ENCODE results near the gene TMEM219.

TMEM219 gene

GRCh38 chr16:29925105-29925756, 36.6 kb upstream of the TMEM219 start (continued):
- TF ChIP-seq, protein P1, sequence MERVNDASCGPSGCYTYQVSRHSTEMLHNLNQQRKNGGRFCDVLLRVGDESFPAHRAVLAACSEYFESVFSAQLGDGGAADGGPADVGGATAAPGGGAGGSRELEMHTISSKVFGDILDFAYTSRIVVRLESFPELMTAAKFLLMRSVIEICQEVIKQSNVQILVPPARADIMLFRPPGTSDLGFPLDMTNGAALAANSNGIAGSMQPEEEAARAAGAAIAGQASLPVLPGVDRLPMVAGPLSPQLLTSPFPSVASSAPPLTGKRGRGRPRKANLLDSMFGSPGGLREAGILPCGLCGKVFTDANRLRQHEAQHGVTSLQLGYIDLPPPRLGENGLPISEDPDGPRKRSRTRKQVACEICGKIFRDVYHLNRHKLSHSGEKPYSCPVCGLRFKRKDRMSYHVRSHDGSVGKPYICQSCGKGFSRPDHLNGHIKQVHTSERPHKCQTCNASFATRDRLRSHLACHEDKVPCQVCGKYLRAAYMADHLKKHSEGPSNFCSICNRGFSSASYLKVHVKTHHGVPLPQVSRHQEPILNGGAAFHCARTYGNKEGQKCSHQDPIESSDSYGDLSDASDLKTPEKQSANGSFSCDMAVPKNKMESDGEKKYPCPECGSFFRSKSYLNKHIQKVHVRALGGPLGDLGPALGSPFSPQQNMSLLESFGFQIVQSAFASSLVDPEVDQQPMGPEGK (tag by site-specific recombination; IDR thresholded peaks at IDR 0.05) = peak; percentile 76; the same call in 1 of the 2 replicates
- TF ChIP-seq ZBTB48 (tag by site-specific recombination; IDR thresholded peaks at IDR 0.05) (0 out of 2 replicates have a peak, but pooled peaks have one; percentile 25), GLIS2 (tag by site-specific recombination; IDR thresholded peaks at IDR 0.05) (peak; percentile 72), ZBTB20 (tag by site-specific recombination; IDR thresholded peaks at IDR 0.05) (peak; percentile 63), SCRT1 (tag by site-specific recombination; IDR thresholded peaks at IDR 0.05; ENCODE audit: borderline replicate concordance) (peak; percentile 86)

GRCh38 chr16:29925781-29926710, 35.8 kb upstream of the TMEM219 start, which contains the start of gene KCTD13:
Gene KCTD13, minus strand, starts transcription at chr16:29926226. Its CDS starts 193 bp downstream, at chr16:29926033.
- Histone ChIP-seq H3K4me1 (ENCODE audit: control insufficient read depth, insufficient read depth, low read length) (peaks cover 4% of the 10 kb centered on the region; the same call in 1 of the 2 replicates), H3K9me3 (ENCODE audit: control insufficient read depth, insufficient read depth, low read depth, low read length) (no peaks in the 10 kb centered on the region), H3K36me3 (ENCODE audit: control insufficient read depth in 2 of 2, insufficient read depth in 1 of 2, low read length in 2 of 2) (peaks cover 5 to 18% of the 10 kb centered on the region in 2 experiments), H3K4me3 (ENCODE audit: low read depth, low read length) (peak within 1 kb of the TSS; percentile 97), H3K27ac (ENCODE audit: extremely low read depth, low read depth, low read length) (peak within 1 kb of the TSS; percentile 73)
- CTCF ChIA-PET = interaction anchor here (0.6 to 1.8 kb wide), 8 partner anchors 9 to 106 kb away, joined by 3 to 8 read pairs (median 4); no protein-coding TSS in a partner anchor
- POLR2A ChIA-PET = interaction anchor here (0.5 to 5.3 kb wide), 25 partner anchors 10 to 1028 kb away, joined by 3 to 58 read pairs (median 5); partner anchors contain the start of genes HIRIP3, MAZ, SEZ6L2 and TAOK2
- peak; percentile 98 for TF ChIP-seq ZXDB (tag by site-specific recombination; IDR thresholded peaks at IDR 0.05)
- TF ChIP-seq ZNF148 (tag by site-specific recombination; IDR thresholded peaks at IDR 0.05; ENCODE audit: borderline replicate concordance) = no peak
- TF ChIP-seq ZNF423 (tag by site-specific recombination; IDR thresholded peaks at IDR 0.05) = no peak
- peak; percentile 57; the same call in 1 of the 2 replicates for TF ChIP-seq MZF1 (tag by site-specific recombination; IDR thresholded peaks at IDR 0.05; ENCODE audit: borderline replicate concordance)
- no peak for TF ChIP-seq TCF7L2 (IDR thresholded peaks at IDR 0.05; ENCODE audit: borderline replicate concordance, low read depth, low read length)
- TF ChIP-seq HOXD13 (CRISPR knock-in tag; IDR thresholded peaks at IDR 0.05; ENCODE audit: borderline replicate concordance) = no peak
- 0 out of 2 replicates have a peak, but pooled peaks have one; percentile 4 for TF ChIP-seq ZNF785 (tag by site-specific recombination; IDR thresholded peaks at IDR 0.05)
- TF ChIP-seq, protein P2, sequence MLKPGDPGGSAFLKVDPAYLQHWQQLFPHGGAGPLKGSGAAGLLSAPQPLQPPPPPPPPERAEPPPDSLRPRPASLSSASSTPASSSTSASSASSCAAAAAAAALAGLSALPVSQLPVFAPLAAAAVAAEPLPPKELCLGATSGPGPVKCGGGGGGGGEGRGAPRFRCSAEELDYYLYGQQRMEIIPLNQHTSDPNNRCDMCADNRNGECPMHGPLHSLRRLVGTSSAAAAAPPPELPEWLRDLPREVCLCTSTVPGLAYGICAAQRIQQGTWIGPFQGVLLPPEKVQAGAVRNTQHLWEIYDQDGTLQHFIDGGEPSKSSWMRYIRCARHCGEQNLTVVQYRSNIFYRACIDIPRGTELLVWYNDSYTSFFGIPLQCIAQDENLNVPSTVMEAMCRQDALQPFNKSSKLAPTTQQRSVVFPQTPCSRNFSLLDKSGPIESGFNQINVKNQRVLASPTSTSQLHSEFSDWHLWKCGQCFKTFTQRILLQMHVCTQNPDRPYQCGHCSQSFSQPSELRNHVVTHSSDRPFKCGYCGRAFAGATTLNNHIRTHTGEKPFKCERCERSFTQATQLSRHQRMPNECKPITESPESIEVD (tag by site-specific recombination; IDR thresholded peaks at IDR 0.05) = no peak
- no peak for TF ChIP-seq ZNF677 (tag by site-specific recombination; IDR thresholded peaks at IDR 0.05)
- peak; percentile 71; the same call in 1 of the 2 replicates for TF ChIP-seq KLF8 (tag by site-specific recombination; IDR thresholded peaks at IDR 0.05)
- TF ChIP-seq ZNF621 (tag by site-specific recombination; IDR thresholded peaks at IDR 0.05) = no peak
- TF ChIP-seq ZNF114 (tag by site-specific recombination; IDR thresholded peaks at IDR 0.05) = no peak
- no peak for TF ChIP-seq ZNF645 (tag by site-specific recombination; IDR thresholded peaks at IDR 0.05)
- TF ChIP-seq ZNF768 (tag by site-specific recombination; IDR thresholded peaks at IDR 0.05) = no peak
- peak; percentile 93 for TF ChIP-seq SP2 (tag by site-specific recombination; IDR thresholded peaks at IDR 0.05)
- TF ChIP-seq ZBTB7A (tag by site-specific recombination; IDR thresholded peaks at IDR 0.05; ENCODE audit: low read depth) = peak; percentile 60; the same call in 1 of the 2 replicates
- no peak for TF ChIP-seq ZNF555 (tag by site-specific recombination; conservative IDR thresholded peaks at IDR 0.05)
- no peak for TF ChIP-seq ZNF155 (tag by site-specific recombination; IDR thresholded peaks at IDR 0.05)
- peak; percentile 85 for TF ChIP-seq ZNF501 (tag by site-specific recombination; IDR thresholded peaks at IDR 0.05)
- no peak for TF ChIP-seq ZNF211 (tag by site-specific recombination; IDR thresholded peaks at IDR 0.05; ENCODE audit: low read depth)
- peak; percentile 90 for TF ChIP-seq SP3 (tag by site-specific recombination; IDR thresholded peaks at IDR 0.05)
- no peak for TF ChIP-seq ZNF707 (tag by site-specific recombination; IDR thresholded peaks at IDR 0.05)

Data from HEK293 (cell line).